ENCODE measurements around the gene RBM44.
A peak's percentile ranks its signal among the peaks of the same experiment; 100 is the strongest.
"Not testable (repeated sequence)": the region's sequence is repeated elsewhere in the genome, so short reads cannot be mapped to it uniquely, and the experiment has no call there.

RBM44 gene

GRCh38 chr2:237819231-237819630, 20.7 kb downstream of the RBM44 start:
- H3K4me3 ChIP-seq (ENCODE audit: low read length), result no peak overlapping the region
- H3K9me3 ChIP-seq (ENCODE audit: control insufficient read depth, low read length), result no peaks in the 10 kb centered on the region
- H3K36me3 ChIP-seq (ENCODE audit: control insufficient read depth, insufficient read depth, low read length, severe bottlenecking), result no peaks in the 10 kb centered on the region
- H3K27me3 ChIP-seq (replicated peaks; ENCODE audit: control insufficient read depth, insufficient read depth, low read length), result no peaks in the 10 kb centered on the region
- DNase-seq (ENCODE audit: low read depth), result no peak
- no peak overlapping the region for H3K9ac ChIP-seq (ENCODE audit: low read length)
- H3K4me1 ChIP-seq (ENCODE audit: control insufficient read depth, insufficient read depth, low read length), result peaks cover 10% of the 10 kb centered on the region

DNA sequence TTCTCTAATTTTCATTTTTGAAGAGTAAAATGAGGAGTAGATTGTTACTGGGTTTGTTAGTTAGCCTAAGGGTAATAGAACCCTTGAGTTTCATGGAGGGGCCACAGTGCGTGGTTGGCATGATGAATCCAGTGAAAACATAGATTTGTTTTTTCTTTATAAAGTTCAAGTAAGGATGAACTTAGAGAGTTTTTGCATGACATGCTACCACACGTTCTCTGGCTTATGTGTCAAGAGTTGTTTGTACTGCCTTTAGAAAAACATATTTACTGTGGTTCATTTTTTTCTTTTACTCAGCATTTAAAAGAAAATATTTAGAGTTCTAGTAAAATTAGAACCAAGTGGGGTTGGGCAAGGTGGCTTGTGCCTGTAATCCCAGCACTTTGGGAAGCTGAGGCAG, 21.8 kb downstream of the RBM44 start:
- Histone ChIP-seq H3K36me3 (ENCODE audit: control insufficient read depth, insufficient read depth, low read length, severe bottlenecking) (no peaks in the 10 kb centered on the region), H3K27me3 (replicated peaks; ENCODE audit: control insufficient read depth, insufficient read depth, low read length) (no peaks in the 10 kb centered on the region), H3K4me1 (ENCODE audit: control insufficient read depth, insufficient read depth, low read length) (peaks cover 10% of the 10 kb centered on the region), H3K9ac (ENCODE audit: low read length) (no peak overlapping the region), H3K9me3 (ENCODE audit: control insufficient read depth, low read length) (no peaks in the 10 kb centered on the region), H3K4me3 (ENCODE audit: low read length) (no peak overlapping the region)
- DNase-seq (ENCODE audit: low read depth), result no peak

GRCh38 chr2:237823544-237823943, 25.0 kb downstream of the RBM44 start:
- no peak for DNase-seq (ENCODE audit: low read depth)
- no peak overlapping the region for H3K9ac ChIP-seq (ENCODE audit: low read length)
- H3K4me3 ChIP-seq (ENCODE audit: low read length), result no peak overlapping the region
- H3K4me1 ChIP-seq (ENCODE audit: control insufficient read depth, insufficient read depth, low read length), result peaks cover under 1% of the 10 kb centered on the region
- H3K9me3 ChIP-seq (ENCODE audit: control insufficient read depth, low read length), result no peaks in the 10 kb centered on the region
- no peaks in the 10 kb centered on the region for H3K27me3 ChIP-seq (replicated peaks; ENCODE audit: control insufficient read depth, insufficient read depth, low read length)
- H3K36me3 ChIP-seq (ENCODE audit: control insufficient read depth, insufficient read depth, low read length, severe bottlenecking), result no peaks in the 10 kb centered on the region

DNA sequence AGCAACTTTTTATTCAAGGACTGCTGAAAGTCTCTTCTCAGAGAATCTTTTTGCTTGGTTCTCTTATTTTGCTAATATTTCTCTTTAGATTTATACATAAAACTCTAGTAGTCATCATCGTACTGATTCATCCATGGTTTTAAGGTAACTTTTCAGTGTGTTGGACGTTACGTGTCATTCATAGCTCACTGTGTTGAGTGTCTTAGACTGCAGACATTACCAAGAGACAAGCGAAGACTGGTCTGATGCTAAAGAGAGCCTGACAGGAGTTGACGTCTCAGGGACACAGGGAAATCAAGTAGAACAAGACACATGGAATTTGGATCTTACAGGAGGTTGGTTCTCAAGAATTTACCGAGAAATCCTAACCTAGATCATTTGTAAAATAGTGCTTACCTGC, 25.5 kb downstream of the RBM44 start:
- Histone ChIP-seq H3K4me1 (ENCODE audit: control insufficient read depth, insufficient read depth, low read length) (no peaks in the 10 kb centered on the region), H3K9ac (ENCODE audit: low read length) (no peak overlapping the region), H3K9me3 (ENCODE audit: control insufficient read depth, low read length) (no peaks in the 10 kb centered on the region), H3K36me3 (ENCODE audit: control insufficient read depth, insufficient read depth, low read length, severe bottlenecking) (no peaks in the 10 kb centered on the region), H3K27me3 (replicated peaks; ENCODE audit: control insufficient read depth, insufficient read depth, low read length) (no peaks in the 10 kb centered on the region), H3K4me3 (ENCODE audit: low read length) (no peak overlapping the region)
- DNase-seq (ENCODE audit: low read depth), result no peak

- H3K9me3 ChIP-seq (ENCODE audit: control insufficient read depth, low read length), result no peaks in the 10 kb centered on the region
- H3K36me3 ChIP-seq (ENCODE audit: control insufficient read depth, insufficient read depth, low read length, severe bottlenecking), result no peaks in the 10 kb centered on the region
- no peak overlapping the region for H3K9ac ChIP-seq (ENCODE audit: low read length)
- H3K4me3 ChIP-seq (ENCODE audit: low read length), result no peak overlapping the region
- H3K27me3 ChIP-seq (replicated peaks; ENCODE audit: control insufficient read depth, insufficient read depth, low read length), result no peaks in the 10 kb centered on the region
- no peaks in the 10 kb centered on the region for H3K4me1 ChIP-seq (ENCODE audit: control insufficient read depth, insufficient read depth, low read length)
- no peak for DNase-seq (ENCODE audit: low read depth)
Measured at GRCh38 chr2:237827421-237827987, 28.9 kb downstream of the RBM44 start.

DNA sequence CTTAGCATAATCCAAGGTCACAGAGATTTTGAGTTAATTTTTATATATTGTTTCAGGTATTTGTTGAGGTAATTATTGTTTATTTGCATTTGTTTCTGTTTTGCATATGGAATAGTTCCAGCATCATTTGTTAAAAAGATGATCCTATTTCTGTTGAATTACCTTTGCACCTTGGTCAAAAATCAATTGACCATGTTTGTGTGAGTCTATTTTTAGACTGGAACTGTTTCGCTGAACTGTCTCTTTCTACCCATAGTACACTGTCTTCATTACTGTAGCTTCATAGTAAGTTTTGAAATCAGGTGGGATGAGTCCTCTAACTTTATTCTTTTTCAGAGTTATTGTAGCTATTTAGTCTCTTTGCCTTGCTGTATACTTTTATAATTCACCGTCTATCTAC, 31.9 kb downstream of the RBM44 start:
- H3K36me3 ChIP-seq (ENCODE audit: control insufficient read depth, insufficient read depth, low read length, severe bottlenecking), result no peaks in the 10 kb centered on the region
- H3K27me3 ChIP-seq (replicated peaks; ENCODE audit: control insufficient read depth, insufficient read depth, low read length), result no peaks in the 10 kb centered on the region

DNA sequence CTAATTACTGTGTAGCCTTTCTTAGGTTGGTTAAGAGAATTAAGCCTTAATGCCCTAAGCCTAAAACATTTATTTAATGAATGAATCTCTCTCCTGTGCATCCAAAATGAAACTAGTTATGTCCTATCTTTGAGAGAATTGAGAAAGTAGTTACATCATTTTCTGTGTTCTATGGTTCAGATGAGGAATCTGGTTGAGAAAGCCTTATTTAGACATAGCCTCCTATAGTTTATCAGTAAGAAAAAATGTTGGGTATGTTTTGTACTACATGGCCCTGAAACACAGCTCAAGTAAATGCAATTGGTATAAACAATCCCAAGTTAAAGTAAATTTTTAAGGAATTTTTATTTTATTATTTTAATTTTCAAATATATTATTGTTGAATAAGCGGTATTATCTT, 35.0 kb downstream of the RBM44 start:
- Histone ChIP-seq H3K9me3 (ENCODE audit: control insufficient read depth, low read length) (no peaks in the 10 kb centered on the region), H3K27me3 (replicated peaks; ENCODE audit: control insufficient read depth, insufficient read depth, low read length) (no peaks in the 10 kb centered on the region), H3K36me3 (ENCODE audit: control insufficient read depth, insufficient read depth, low read length, severe bottlenecking) (no peaks in the 10 kb centered on the region), H3K9ac (ENCODE audit: low read length) (no peak overlapping the region), H3K4me1 (ENCODE audit: control insufficient read depth, insufficient read depth, low read length) (no peaks in the 10 kb centered on the region), H3K4me3 (ENCODE audit: low read length) (no peak overlapping the region)
- peak; percentile 77 for DNase-seq (ENCODE audit: low read depth)

More for the DNA sequence above, 31.9 kb downstream of the RBM44 start:
- no peaks in the 10 kb centered on the region for H3K4me1 ChIP-seq (ENCODE audit: control insufficient read depth, insufficient read depth, low read length)
- no peak overlapping the region for H3K4me3 ChIP-seq (ENCODE audit: low read length)
- H3K9ac ChIP-seq (ENCODE audit: low read length), result no peak overlapping the region
- no peaks in the 10 kb centered on the region for H3K9me3 ChIP-seq (ENCODE audit: control insufficient read depth, low read length)
- DNase-seq (ENCODE audit: low read depth), result no peak

DNA sequence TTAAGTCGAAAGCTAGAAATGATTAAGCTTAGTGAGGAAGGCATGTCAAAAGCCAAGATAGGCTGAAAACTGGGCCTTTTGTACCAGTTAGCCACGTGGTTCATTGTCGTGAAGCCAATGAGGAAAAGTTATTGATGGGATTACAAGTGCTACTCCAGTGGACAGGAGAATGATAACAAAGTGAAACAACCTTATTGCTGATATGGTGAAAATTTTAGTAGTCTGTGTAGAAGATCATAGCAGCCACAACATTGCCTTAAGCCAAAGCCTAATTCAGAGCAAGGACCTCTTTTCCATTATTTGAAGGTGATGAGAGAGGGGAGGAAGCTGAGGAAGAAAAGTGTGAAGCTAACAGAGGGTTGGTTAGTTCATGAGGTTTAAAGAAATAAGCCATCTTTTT, 36.8 kb downstream of the RBM44 start:
- H3K4me1 ChIP-seq (ENCODE audit: control insufficient read depth, insufficient read depth, low read length), result no peaks in the 10 kb centered on the region
- no peak overlapping the region for H3K9ac ChIP-seq (ENCODE audit: low read length)
- no peaks in the 10 kb centered on the region for H3K9me3 ChIP-seq (ENCODE audit: control insufficient read depth, low read length)
- no peaks in the 10 kb centered on the region for H3K36me3 ChIP-seq (ENCODE audit: control insufficient read depth, insufficient read depth, low read length, severe bottlenecking)
- no peak for DNase-seq (ENCODE audit: low read depth)
- no peaks in the 10 kb centered on the region for H3K27me3 ChIP-seq (replicated peaks; ENCODE audit: control insufficient read depth, insufficient read depth, low read length)
- H3K4me3 ChIP-seq (ENCODE audit: low read length), result no peak overlapping the region

GRCh38 chr2:237841051-237841450, 42.5 kb downstream of the RBM44 start:
- no peak overlapping the region for H3K4me3 ChIP-seq (ENCODE audit: low read length)
- no peak overlapping the region for H3K9ac ChIP-seq (ENCODE audit: low read length)
- DNase-seq (ENCODE audit: low read depth), result no peak
- no peaks in the 10 kb centered on the region for H3K4me1 ChIP-seq (ENCODE audit: control insufficient read depth, insufficient read depth, low read length)
- H3K9me3 ChIP-seq (ENCODE audit: control insufficient read depth, low read length), result no peaks in the 10 kb centered on the region
- H3K36me3 ChIP-seq (ENCODE audit: control insufficient read depth, insufficient read depth, low read length, severe bottlenecking), result no peaks in the 10 kb centered on the region
- no peaks in the 10 kb centered on the region for H3K27me3 ChIP-seq (replicated peaks; ENCODE audit: control insufficient read depth, insufficient read depth, low read length)

GRCh38 chr2:237848940-237849339, 50.4 kb downstream of the RBM44 start:
- not testable (repeated sequence) for H3K9ac ChIP-seq (ENCODE audit: low read length); H3K4me3 ChIP-seq (ENCODE audit: low read length); DNase-seq (ENCODE audit: low read depth); H3K9me3 ChIP-seq (ENCODE audit: control insufficient read depth, low read length); H3K36me3 ChIP-seq (ENCODE audit: control insufficient read depth, insufficient read depth, low read length, severe bottlenecking); H3K4me1 ChIP-seq (ENCODE audit: control insufficient read depth, insufficient read depth, low read length); H3K27me3 ChIP-seq (replicated peaks; ENCODE audit: control insufficient read depth, insufficient read depth, low read length)

DNA sequence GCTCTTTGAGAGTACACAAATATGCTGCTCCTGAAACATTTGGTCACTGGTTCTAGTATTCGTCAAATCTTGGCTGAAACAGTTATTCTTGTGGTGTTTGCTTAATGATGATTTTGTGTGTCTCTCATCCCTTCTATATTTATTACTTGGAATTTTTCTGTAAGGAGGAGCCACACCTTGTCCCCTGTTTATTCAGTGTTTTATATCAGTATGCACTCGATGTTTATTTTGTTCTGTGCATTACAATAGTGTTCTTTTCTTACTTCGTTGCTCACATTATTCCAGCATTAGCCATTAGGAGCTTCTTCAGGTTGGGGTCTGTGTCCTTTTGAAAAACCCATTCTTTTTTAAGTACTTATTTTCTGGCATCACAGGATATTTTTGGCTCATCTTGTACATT, 55.7 kb downstream of the RBM44 start:
- Histone ChIP-seq H3K36me3 (ENCODE audit: control insufficient read depth, insufficient read depth, low read length, severe bottlenecking) (no peaks in the 10 kb centered on the region), H3K9me3 (ENCODE audit: control insufficient read depth, low read length) (no peaks in the 10 kb centered on the region), H3K27me3 (replicated peaks; ENCODE audit: control insufficient read depth, insufficient read depth, low read length) (peaks cover 24% of the 10 kb centered on the region), H3K4me3 (ENCODE audit: low read length) (no peak overlapping the region), H3K9ac (ENCODE audit: low read length) (no peak overlapping the region), H3K4me1 (ENCODE audit: control insufficient read depth, insufficient read depth, low read length) (no peaks in the 10 kb centered on the region)
- DNase-seq (ENCODE audit: low read depth), result no peak

DNA sequence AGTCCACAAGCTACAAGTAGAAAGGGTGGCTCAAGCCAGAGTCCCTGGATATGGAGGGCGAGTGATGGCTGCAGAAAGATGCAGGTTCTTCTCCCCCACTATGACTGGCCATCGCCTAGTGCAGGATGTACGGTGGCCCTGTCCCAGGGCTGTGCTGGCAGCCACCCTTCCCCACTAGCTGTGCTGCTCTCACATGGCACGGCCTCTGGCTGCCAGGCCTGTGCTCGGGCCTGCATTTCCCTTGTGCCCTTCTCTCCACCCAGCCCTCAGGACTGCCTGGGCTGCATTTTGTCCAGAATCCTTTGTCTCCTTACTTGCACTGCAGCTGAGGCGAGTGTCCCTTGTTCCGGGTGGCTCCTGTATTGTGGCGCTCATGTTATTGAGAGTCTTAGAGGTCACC, 59.2 kb downstream of the RBM44 start:
- Histone ChIP-seq H3K27me3 (replicated peaks; ENCODE audit: control insufficient read depth, insufficient read depth, low read length) (peaks cover 24% of the 10 kb centered on the region), H3K36me3 (ENCODE audit: control insufficient read depth, insufficient read depth, low read length, severe bottlenecking) (no peaks in the 10 kb centered on the region), H3K4me3 (ENCODE audit: low read length) (no peak overlapping the region), H3K4me1 (ENCODE audit: control insufficient read depth, insufficient read depth, low read length) (no peaks in the 10 kb centered on the region), H3K9me3 (ENCODE audit: control insufficient read depth, low read length) (no peaks in the 10 kb centered on the region), H3K9ac (ENCODE audit: low read length) (no peak overlapping the region)
- no peak for DNase-seq (ENCODE audit: low read depth)

Data from adipocyte (in vitro differentiated cells).